Suprapubic skin (tissue), 3 donors: ENCODE data around the gene PCID2.

Experiments used
- CTCF ChIP-seq, 2 donors: fragments of 200-600 bp in 1 of 2; fragments of 450-650 bp in 1 of 2; sonication (generic) in 1 of 2; IDR thresholded peaks; one replicate each; pipeline ENCODE4 v1.5.1; 2016 to 2019; ENCODE audit warnings: antibody characterized with exemption in 2 of 2, mild to moderate bottlenecking in 1 of 2, moderate library complexity in 1 of 2
- EP300 ChIP-seq: sonication (generic); formaldehyde crosslinking; IDR thresholded peaks from one replicate; pipeline ENCODE4 v1.6.1; 2017; ENCODE audit warnings: antibody characterized with exemption
- POLR2A ChIP-seq, 2 donors: fragments of 450-650 bp; IDR thresholded peaks; one replicate each; pipeline ENCODE4 v1.6.1; 2017; ENCODE audit warnings: antibody characterized with exemption in 2 of 2, mild to moderate bottlenecking in 2 of 2, moderate library complexity in 2 of 2

GRCh38 chr13:113225515-113225914 lies 17.0 kb upstream of the PCID2 start:
- TF ChIP-seq CTCF (IDR thresholded peaks at IDR 0.05): no peak
- TF ChIP-seq EP300: no peak
- TF ChIP-seq POLR2A (IDR thresholded peaks at IDR 0.05): no peak
